ENCODE results near the gene MOV10.

Gene MOV10

GRCh38 chr1:112689196-112689841 is 14.9 kb downstream of the MOV10 start:
- no peak overlapping the region for H3K4me3 ChIP-seq (ENCODE audit: low read depth, low read length)
- no peak for TF ChIP-seq CTCF (IDR thresholded peaks at IDR 0.05; ENCODE audit: control insufficient read depth, extremely low read depth, insufficient read depth)
- no peak for DNase-seq (ENCODE audit: low read depth)

- no peak overlapping the region for H3K4me3 ChIP-seq (ENCODE audit: low read depth, low read length)
- TF ChIP-seq CTCF (IDR thresholded peaks at IDR 0.05; ENCODE audit: control insufficient read depth, extremely low read depth, insufficient read depth), result no peak
- no peak for DNase-seq (ENCODE audit: low read depth)
These were observed 15.4 kb downstream of the MOV10 start for GRCh38 chr1:112689842-112690237.

- no peak overlapping the region for H3K4me3 ChIP-seq (ENCODE audit: low read depth, low read length)
- TF ChIP-seq CTCF (IDR thresholded peaks at IDR 0.05; ENCODE audit: control insufficient read depth, extremely low read depth, insufficient read depth), result no peak
- no peak for DNase-seq (ENCODE audit: low read depth)
These were observed 18.2 kb downstream of the MOV10 start for GRCh38 chr1:112692681-112693080.

GRCh38 chr1:112693821-112694220 is 19.4 kb downstream of the MOV10 start:
- DNase-seq (ENCODE audit: low read depth), result no peak
- H3K4me3 ChIP-seq (ENCODE audit: low read depth, low read length), result no peak overlapping the region
- TF ChIP-seq CTCF (IDR thresholded peaks at IDR 0.05; ENCODE audit: control insufficient read depth, extremely low read depth, insufficient read depth), result no peak

GRCh38 chr1:112694363-112694929 is 20.0 kb downstream of the MOV10 start:
- no peak for TF ChIP-seq CTCF (IDR thresholded peaks at IDR 0.05; ENCODE audit: control insufficient read depth, extremely low read depth, insufficient read depth)
- H3K4me3 ChIP-seq (ENCODE audit: low read depth, low read length), result no peak overlapping the region
- DNase-seq (ENCODE audit: low read depth), result no peak

GRCh38 chr1:112695276-112695675 is 20.8 kb downstream of the MOV10 start:
- no peak for DNase-seq (ENCODE audit: low read depth)
- H3K4me3 ChIP-seq (ENCODE audit: low read depth, low read length), result no peak overlapping the region
- no peak for TF ChIP-seq CTCF (IDR thresholded peaks at IDR 0.05; ENCODE audit: control insufficient read depth, extremely low read depth, insufficient read depth)
